ENCODE measurements around the gene TAF6. TPM values are rescaled to one million over a fixed set of nuclear protein-coding genes. Genes with fewer than 3 reads are reported as not detected.

TAF6 gene
- total RNA-seq, 1 experiment from 2014 or later, result 87.1 TPM

- Histone ChIP-seq H3K27ac (ENCODE audit: insufficient read length, low read depth, low read length) (no peak overlapping the region), H3T11ph (ENCODE audit: low read length) (no peak overlapping the region), H2BK5ac (ENCODE audit: insufficient read length, low read length) (no peak overlapping the region), H4K91ac (ENCODE audit: insufficient read length, low read depth, low read length) (no peak overlapping the region), H3K9ac (ENCODE audit: extremely low read depth, insufficient read length, low read length) (no peak overlapping the region), H3K79me1 (ENCODE audit: insufficient read depth, low read depth, low read length, poor library complexity, severe bottlenecking) (no peaks in the 10 kb centered on the region), H2BK15ac (ENCODE audit: low read depth, low read length) (no peak overlapping the region), H3K18ac (ENCODE audit: insufficient read length, low read depth, low read length) (no peak overlapping the region), H2BK20ac (ENCODE audit: low read depth, low read length, poor library complexity, severe bottlenecking) (no peak overlapping the region), H3K56ac (ENCODE audit: insufficient read length, low read depth, low read length) (no peak overlapping the region), H3K79me2 (ENCODE audit: insufficient read depth, low read length) (no peaks in the 10 kb centered on the region), H3K27me3 (ENCODE audit: insufficient read depth, low read length) (no peaks in the 10 kb centered on the region), H3K4me1 (ENCODE audit: insufficient read depth, low read length) (no peaks in the 10 kb centered on the region), H3K23me2 (ENCODE audit: insufficient read length, low read depth, low read length, poor library complexity, severe bottlenecking) (peaks cover 4% of the 10 kb centered on the region), H3K4ac (ENCODE audit: low read depth, low read length) (no peak overlapping the region), H3K14ac (ENCODE audit: insufficient read depth, low read length) (no peak overlapping the region), H2BK120ac (ENCODE audit: low read depth, low read length, poor library complexity, severe bottlenecking) (no peak overlapping the region), H2AFZ (ENCODE audit: low read length) (no peak overlapping the region), H2AK5ac (ENCODE audit: insufficient read length, low read length) (no peak overlapping the region), H2BK12ac (ENCODE audit: insufficient read length, low read depth, low read length) (no peak overlapping the region), H3K9me3 (ENCODE audit: control insufficient read depth, low read depth, low read length) (no peaks in the 10 kb centered on the region), H3K4me2 (ENCODE audit: insufficient read depth, insufficient read length, low read length) (no peak overlapping the region), H3K23ac (ENCODE audit: insufficient read length, low read depth, low read length) (no peak overlapping the region), H4K20me1 (ENCODE audit: control insufficient read depth, insufficient read depth, insufficient read length) (no peaks in the 10 kb centered on the region), H4K8ac (replicated peaks; ENCODE audit: insufficient read length, low read depth, low read length) (no peak overlapping the region), H4K5ac (ENCODE audit: insufficient read length, low read depth, low read length) (no peak overlapping the region)
- peaks cover 9% of the 10 kb centered on the region in 2 experiments for H3K4me1 Mint-ChIP-seq
- H3K4me3 Mint-ChIP-seq, result peak overlapping the region; percentile 11 to 73; a peak in 3 of 5 replicates
- H3K36me3 Mint-ChIP-seq (ENCODE audit: insufficient read depth in 1 of 3, low read depth in 3 of 3), result peaks cover 65 to 70% (median 68%) of the 10 kb centered on the region in 3 experiments
- no CpG with 5 or more reads among the region's 19 CpGs for WGBS (ENCODE audit: extremely low coverage, insufficient read length, low lambda C conversion rate)
- DNase-seq, result peak; percentile 46
- peak overlapping the region; percentile 70 to 84 (median 82); a peak in 6 of 7 replicates for H3K27ac Mint-ChIP-seq
- H3K27me3 Mint-ChIP-seq (ENCODE audit: low read depth), result peaks cover 5% of the 10 kb centered on the region
- no peaks in the 10 kb centered on the region; a peak in 1 of 5 replicates for H3K9me3 Mint-ChIP-seq
- TF ChIP-seq CTCF (conservative IDR thresholded peaks at IDR 0.05), result peak; percentile 30; the same call in 2 of the 3 replicates
Observed at GRCh38 chr7:100091411-100092181, 27.6 kb downstream of the TAF6 start.
